Naive thymus-derived CD4-positive, alpha-beta T cell (primary cell): ENCODE data around the gene KHDRBS2. TPM values are rescaled to one million over a fixed set of nuclear protein-coding genes. Genes with fewer than 3 reads are reported as not detected.

Source experiments
- ATAC-seq: fragments of 150-1000 bp; cut with Tn5 transposase; 2 replicates; pipeline ENCODE4 v1.10.0; 2021; ENCODE audit warnings: mild to moderate bottlenecking, moderate library complexity
- CTCF ChIA-PET: fragments of 350-600 bp; sonication (Branson Sonifier 250); formaldehyde crosslinking; loops from one replicate; lab custom pipeline; 2021; ENCODE audit warnings: antibody characterized with exemption; lab: Charles Lee
- POLR2A ChIA-PET: fragments of 350-600 bp; sonication (Branson Sonifier 250); formaldehyde crosslinking; loops from one replicate; lab custom pipeline; 2021; ENCODE audit warnings: antibody characterized with exemption, inconsistent platforms; lab: Charles Lee
- DNase-seq, 9 donors: peaks; one replicate each; pipeline versions ENCODE4 v3.0.0 to v3.0.0-alpha.2; 2020 to 2022; ENCODE audit warnings: mixed read lengths in 1 of 9
- H3K27ac ChIP-seq: one replicate; pipeline ENCODE4 v1.7.0; 2013; ENCODE audit warnings: mild to moderate bottlenecking, low read depth, low read length, moderate library complexity
- H3K27me3 ChIP-seq, 2 donors: one replicate each; pipeline ENCODE4 v1.7.0; 2013; ENCODE audit warnings: low read length in 2 of 2, mild to moderate bottlenecking in 2 of 2, moderate library complexity in 2 of 2; ENCODE audit not compliant: control insufficient read depth in 2 of 2, insufficient read depth in 2 of 2
- H3K36me3 ChIP-seq, 3 experiments: 1 replicate in 2 of 3; 2 replicates in 1 of 3; pipeline ENCODE4 v1.7.0; 2013; ENCODE audit warnings: low read length in 3 of 3, mild to moderate bottlenecking in 3 of 3, moderate library complexity in 1 of 3; ENCODE audit not compliant: insufficient read depth in 3 of 3, control insufficient read depth in 2 of 3
- H3K4me1 ChIP-seq, 2 donors: one replicate each; pipeline ENCODE4 v1.7.0; 2013; ENCODE audit warnings: low read length in 2 of 2, mild to moderate bottlenecking in 2 of 2, moderate library complexity in 1 of 2; ENCODE audit not compliant: control insufficient read depth in 2 of 2, insufficient read depth in 2 of 2
- H3K4me3 ChIP-seq: 2 replicates; pipeline ENCODE4 v1.7.0; 2013; ENCODE audit warnings: mild to moderate bottlenecking, low read length
- H3K9me3 ChIP-seq, 3 experiments: 1 replicate in 2 of 3; 2 replicates in 1 of 3; pipeline ENCODE4 v1.7.0; 2013; ENCODE audit warnings: low read length in 3 of 3; ENCODE audit not compliant: control insufficient read depth in 2 of 3
- H3K27ac Mint-ChIP-seq, 9 donors: one replicate each; pipeline ENCODE4 v1.8.0; 2020 to 2022; ENCODE audit warnings: mixed read lengths in 9 of 9, mild to moderate bottlenecking in 8 of 9, moderate library complexity in 5 of 9, inconsistent platforms in 2 of 9
- H3K27me3 Mint-ChIP-seq, 5 donors: one replicate each; pipeline ENCODE4 v1.8.0; 2021 to 2022; ENCODE audit warnings: mixed read lengths in 5 of 5, mild to moderate bottlenecking in 1 of 5
- H3K36me3 Mint-ChIP-seq, 5 donors: one replicate each; pipeline ENCODE4 v1.8.0; 2020 to 2022; ENCODE audit warnings: mixed read lengths in 5 of 5, mild to moderate bottlenecking in 3 of 5, inconsistent platforms in 1 of 5
- H3K4me1 Mint-ChIP-seq, 7 donors: one replicate each; pipeline ENCODE4 v1.8.0; 2020 to 2022; ENCODE audit warnings: mixed read lengths in 7 of 7, mild to moderate bottlenecking in 3 of 7, inconsistent platforms in 1 of 7
- H3K4me3 Mint-ChIP-seq, 10 donors: one replicate each; pipeline ENCODE4 v1.8.0; 2020 to 2022; ENCODE audit warnings: mild to moderate bottlenecking in 10 of 10, mixed read lengths in 10 of 10, moderate library complexity in 6 of 10, inconsistent platforms in 2 of 10
- H3K9me3 Mint-ChIP-seq, 11 donors: one replicate each; pipeline ENCODE4 v1.8.0; 2020 to 2022; ENCODE audit warnings: mixed read lengths in 11 of 11, mild to moderate bottlenecking in 4 of 11, inconsistent platforms in 1 of 11, moderate library complexity in 1 of 11
- intact Hi-C, 2 donors: fragments of 100-400 bp; cut with micrococcal nuclease; formaldehyde crosslinking; loops; one replicate each; pipeline ENCODE4 v1.15.1; 2023
- polyA plus RNA-seq, 2 donors: library from polyadenylated mRNA; unstranded; fragments of 300-500 nt; fragmentation: Illumina TruSeq; gene quantifications; one replicate each; pipeline ENCODE4 v1.2.3, GENCODE V29; 2021
- total RNA-seq, 6 experiments: library from RNA in 5 of 6; stranded (reverse) in 5 of 6; gene quantifications; 1 replicate in 5 of 6; 2 replicates in 1 of 6; pipeline ENCODE4 v1.2.3 and lab custom pipeline; 2021 to 2026

KHDRBS2 gene
- total and polyA plus RNA-seq, 7 experiments from 2014 or later, result 0.37 TPM; not detected in 6

DNA sequence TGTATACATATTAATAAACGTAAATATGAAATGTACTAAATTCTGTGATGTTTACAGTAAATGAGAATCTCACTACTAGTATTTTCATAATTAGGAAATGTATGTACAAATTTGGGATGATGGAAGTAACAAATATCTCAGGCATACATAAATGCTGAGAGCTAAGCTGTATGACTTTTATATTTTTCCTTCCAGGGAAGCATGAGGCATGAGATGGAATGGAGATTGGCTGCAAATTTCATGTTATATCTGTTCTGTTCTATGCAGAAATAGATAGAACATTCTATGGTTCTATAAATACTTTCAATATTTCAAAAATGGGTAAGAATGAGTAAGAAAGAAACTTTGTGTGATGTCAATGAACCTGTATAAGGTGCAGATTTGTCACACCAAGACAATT, 335.2 kb downstream of the KHDRBS2 start:
- H3K9me3 ChIP-seq, result no peaks in the 10 kb centered on the region
- H3K4me3 ChIP-seq, result no peak overlapping the region
- Mint-ChIP-seq H3K4me1 (no peaks in the 10 kb centered on the region), H3K27me3 (no peaks in the 10 kb centered on the region), H3K27ac (no peak overlapping the region), H3K4me3 (no peak overlapping the region), H3K9me3 (peaks cover 0 to 8% (median 5%) of the 10 kb centered on the region in 11 donors), H3K36me3 (no peaks in the 10 kb centered on the region)
- H3K27ac ChIP-seq, result no peak overlapping the region
- DNase-seq, result no peak
- no peaks in the 10 kb centered on the region for H3K27me3 ChIP-seq
- intact Hi-C loops, result no loop called here
- POLR2A ChIA-PET, result no interaction called here
- no peaks in the 10 kb centered on the region for H3K4me1 ChIP-seq
- ATAC-seq, result no peak
- H3K36me3 ChIP-seq, result no peaks in the 10 kb centered on the region
- CTCF ChIA-PET, result no interaction called here

DNA sequence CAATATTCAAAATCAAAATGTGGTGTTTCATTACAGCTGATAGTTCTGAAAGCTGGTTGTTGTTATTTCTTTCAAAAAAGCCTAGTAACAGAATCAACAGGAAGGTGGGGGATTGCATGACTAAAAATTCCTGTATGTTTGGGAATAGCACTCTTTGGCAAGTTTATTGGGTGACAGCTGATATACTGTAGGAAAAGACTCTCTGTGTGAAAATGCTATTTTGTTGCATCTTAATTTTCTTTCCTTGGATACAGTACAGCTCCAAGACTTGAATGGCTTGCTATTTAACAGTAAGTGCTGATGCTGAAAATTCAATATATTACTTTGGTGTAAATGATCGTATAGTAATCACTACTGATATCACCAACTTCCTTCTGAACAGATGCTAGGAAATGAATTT, 336.1 kb downstream of the KHDRBS2 start:
- ChIA-PET CTCF (no interaction called here), POLR2A (no interaction called here)
- Histone ChIP-seq H3K4me3 (no peak overlapping the region), H3K36me3 (no peaks in the 10 kb centered on the region), H3K27ac (no peak overlapping the region), H3K27me3 (no peaks in the 10 kb centered on the region), H3K4me1 (no peaks in the 10 kb centered on the region), H3K9me3 (no peaks in the 10 kb centered on the region)
- Mint-ChIP-seq H3K4me1 (no peaks in the 10 kb centered on the region), H3K36me3 (no peaks in the 10 kb centered on the region), H3K27ac (no peak overlapping the region), H3K27me3 (no peaks in the 10 kb centered on the region), H3K9me3 (peaks cover 0 to 8% (median 3%) of the 10 kb centered on the region in 11 donors), H3K4me3 (no peak overlapping the region)
- no peak for DNase-seq
- intact Hi-C loops, result no loop called here
- ATAC-seq, result no peak

DNA sequence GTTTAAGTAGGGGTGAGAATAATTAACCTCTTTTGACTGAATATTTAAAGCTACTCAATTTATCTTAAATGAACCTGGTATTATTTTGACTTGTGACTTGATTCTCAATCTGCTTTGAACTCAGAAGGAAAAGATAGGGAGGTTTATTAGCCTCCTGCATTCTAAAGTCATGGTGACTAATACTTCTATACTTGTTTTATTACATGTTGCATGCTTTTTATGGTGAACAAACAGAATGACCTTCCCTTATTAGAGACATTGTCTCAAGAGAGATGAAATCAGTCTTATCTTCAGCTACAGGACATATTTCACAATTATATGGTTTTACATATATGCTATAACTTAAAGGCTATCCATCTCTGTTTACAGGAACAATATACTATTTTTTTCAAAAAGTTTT, 336.9 kb downstream of the KHDRBS2 start:
- ATAC-seq, result no peak
- Histone ChIP-seq H3K4me1 (no peaks in the 10 kb centered on the region), H3K9me3 (no peaks in the 10 kb centered on the region), H3K27me3 (no peaks in the 10 kb centered on the region), H3K36me3 (no peaks in the 10 kb centered on the region), H3K27ac (no peak overlapping the region), H3K4me3 (no peak overlapping the region)
- no peaks in the 10 kb centered on the region for H3K36me3 Mint-ChIP-seq
- H3K4me3 Mint-ChIP-seq, result no peak overlapping the region
- H3K9me3 Mint-ChIP-seq, result peaks cover 0 to 12% (median 4%) of the 10 kb centered on the region in 11 donors
- H3K27ac Mint-ChIP-seq, result no peak overlapping the region
- POLR2A ChIA-PET, result no interaction called here
- H3K27me3 Mint-ChIP-seq, result no peaks in the 10 kb centered on the region
- H3K4me1 Mint-ChIP-seq, result no peaks in the 10 kb centered on the region
- DNase-seq, result no peak
- CTCF ChIA-PET, result interaction anchor here (0.6 kb wide), 1 partner anchor 377 kb away, joined by 3 read pairs; no protein-coding TSS in a partner anchor
- intact Hi-C loops, result no loop called here

DNA sequence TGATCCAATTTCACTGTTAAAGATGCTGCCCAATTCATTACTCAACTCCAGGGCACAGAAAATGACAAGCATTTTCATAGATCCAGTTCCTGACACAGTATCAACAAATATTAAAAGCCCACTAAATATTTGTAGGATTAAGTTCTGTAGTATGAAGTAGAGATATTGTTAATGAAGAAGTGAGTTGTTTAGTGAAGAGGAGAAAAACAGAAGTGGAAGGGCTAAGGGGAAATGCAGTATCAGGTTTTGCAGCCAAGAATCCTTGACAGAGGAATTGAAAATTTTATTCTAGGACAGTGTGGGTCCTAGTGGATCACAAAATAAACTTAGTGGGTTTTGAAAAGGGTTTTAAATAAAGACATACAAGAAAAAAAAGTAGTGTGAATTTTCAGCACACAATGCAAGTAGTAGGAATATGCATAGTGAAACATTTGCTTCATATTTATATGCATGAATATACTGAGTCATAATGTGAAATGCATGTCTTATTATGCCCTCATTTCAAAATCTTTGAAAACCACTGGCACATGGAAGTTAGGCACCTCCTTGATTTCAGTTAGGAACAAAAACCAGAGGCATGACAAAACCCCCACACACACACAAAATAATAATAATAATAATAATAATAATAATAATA, 338.6 kb downstream of the KHDRBS2 start:
- H3K27me3 ChIP-seq, result no peaks in the 10 kb centered on the region
- H3K4me1 ChIP-seq, result no peaks in the 10 kb centered on the region
- H3K36me3 ChIP-seq, result no peaks in the 10 kb centered on the region
- H3K4me3 ChIP-seq, result no peak overlapping the region
- Mint-ChIP-seq H3K27ac (no peak overlapping the region), H3K27me3 (no peaks in the 10 kb centered on the region), H3K4me3 (no peak overlapping the region), H3K36me3 (no peaks in the 10 kb centered on the region), H3K9me3 (peaks cover 0 to 28% (median 8%) of the 10 kb centered on the region in 11 donors), H3K4me1 (no peaks in the 10 kb centered on the region)
- POLR2A ChIA-PET, result no interaction called here
- no peaks in the 10 kb centered on the region for H3K9me3 ChIP-seq
- CTCF ChIA-PET, result interaction anchor here (0.6 kb wide), 1 partner anchor 16 kb away, joined by 3 read pairs; no protein-coding TSS in a partner anchor
- intact Hi-C loops, result no loop called here
- DNase-seq (no peak), ATAC-seq (no peak)
- H3K27ac ChIP-seq, result no peak overlapping the region

- CTCF ChIA-PET, result no interaction called here
- POLR2A ChIA-PET, result no interaction called here
Observed at GRCh38 chr6:61940919-61941318, 345.1 kb downstream of the KHDRBS2 start.

GRCh38 chr6:61935242-61935846, 350.7 kb downstream of the KHDRBS2 start:
- DNase-seq, result no peak
- H3K9me3 Mint-ChIP-seq, result peaks cover 0 to 14% (median 6%) of the 10 kb centered on the region in 11 donors
- Histone ChIP-seq H3K4me3 (no peak overlapping the region), H3K4me1 (no peaks in the 10 kb centered on the region), H3K36me3 (no peaks in the 10 kb centered on the region), H3K27me3 (no peaks in the 10 kb centered on the region), H3K27ac (no peak overlapping the region), H3K9me3 (no peaks in the 10 kb centered on the region)
- ATAC-seq, result no peak
- H3K27me3 Mint-ChIP-seq, result no peaks in the 10 kb centered on the region
- no peaks in the 10 kb centered on the region for H3K36me3 Mint-ChIP-seq
- peaks cover 0 to 1% (median 0%) of the 10 kb centered on the region in 7 donors for H3K4me1 Mint-ChIP-seq
- ChIA-PET POLR2A (no interaction called here), CTCF (no interaction called here)
- intact Hi-C loops, result no loop called here
- no peak overlapping the region for H3K4me3 Mint-ChIP-seq
- H3K27ac Mint-ChIP-seq, result no peak overlapping the region

More at GRCh38 chr6:61940919-61941318, 345.1 kb downstream of the KHDRBS2 start:
- intact Hi-C loops, result no loop called here
- peaks cover 0 to 21% (median 10%) of the 10 kb centered on the region in 11 donors for H3K9me3 Mint-ChIP-seq
- Histone ChIP-seq H3K27me3 (no peaks in the 10 kb centered on the region), H3K27ac (no peak overlapping the region), H3K4me1 (no peaks in the 10 kb centered on the region), H3K4me3 (no peak overlapping the region), H3K9me3 (no peaks in the 10 kb centered on the region), H3K36me3 (no peaks in the 10 kb centered on the region)
- peak overlapping the region in 1 of 9 donors; percentile 25 for H3K27ac Mint-ChIP-seq
- ATAC-seq, result no peak
- no peaks in the 10 kb centered on the region for H3K27me3 Mint-ChIP-seq
- no peak overlapping the region for H3K4me3 Mint-ChIP-seq
- no peaks in the 10 kb centered on the region for H3K36me3 Mint-ChIP-seq
- no peak for DNase-seq
- no peaks in the 10 kb centered on the region for H3K4me1 Mint-ChIP-seq

DNA sequence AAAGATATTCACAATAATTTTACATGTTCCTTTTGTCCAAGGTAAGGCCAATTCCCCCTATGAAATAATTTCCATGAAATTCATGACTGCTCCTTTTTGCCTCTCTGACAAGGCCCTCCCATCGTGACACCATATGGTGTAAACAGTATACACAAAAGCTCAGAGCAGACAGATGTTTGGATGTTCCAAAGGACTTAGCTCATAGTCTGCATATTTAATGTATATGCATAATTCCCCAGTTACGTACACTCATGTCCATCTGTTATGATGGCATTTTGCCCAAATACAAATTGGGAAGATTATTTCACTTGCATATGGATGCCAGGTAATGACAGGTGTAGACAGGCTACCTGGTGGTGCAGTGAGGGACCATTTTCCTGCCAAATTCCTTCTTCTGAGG, 376.5 kb downstream of the KHDRBS2 start:
- H3K4me1 ChIP-seq, result no peaks in the 10 kb centered on the region
- no peaks in the 10 kb centered on the region for H3K36me3 Mint-ChIP-seq
- H3K36me3 ChIP-seq, result no peaks in the 10 kb centered on the region
- H3K9me3 ChIP-seq, result peaks cover 0 to 7% (median 0%) of the 10 kb centered on the region in 3 experiments
- ChIA-PET POLR2A (no interaction called here), CTCF (no interaction called here)
- peaks cover 2 to 34% (median 10%) of the 10 kb centered on the region in 11 donors for H3K9me3 Mint-ChIP-seq
- no peak overlapping the region for H3K4me3 Mint-ChIP-seq
- H3K27ac Mint-ChIP-seq, result no peak overlapping the region
- DNase-seq, result no peak
- H3K4me1 Mint-ChIP-seq, result no peaks in the 10 kb centered on the region
- no peak overlapping the region for H3K27ac ChIP-seq
- no peaks in the 10 kb centered on the region for H3K27me3 ChIP-seq
- no peak for ATAC-seq
- H3K4me3 ChIP-seq, result no peak overlapping the region
- intact Hi-C loops, result no loop called here
- no peaks in the 10 kb centered on the region for H3K27me3 Mint-ChIP-seq
